Measurements from ENCODE around the gene PNMA8A. TPM values are rescaled to one million over a fixed set of nuclear protein-coding genes. Genes with fewer than 3 reads are reported as not detected.

PNMA8A gene
- total RNA-seq, 1 experiment from 2014 or later: not detected

- TF ChIP-seq ZBTB33 (IDR thresholded peaks at IDR 0.05; ENCODE audit: extremely low read depth, insufficient replicate concordance, low read length): no peak
- TF ChIP-seq ZFX (IDR thresholded peaks at IDR 0.05): no peak
- no peak for TF ChIP-seq ELF1 (IDR thresholded peaks at IDR 0.05; ENCODE audit: borderline replicate concordance, low read depth)
- TF ChIP-seq EZH2phosphoT487 (IDR thresholded peaks at IDR 0.05; ENCODE audit: borderline replicate concordance): no peak
- TF ChIP-seq CEBPB (IDR thresholded peaks at IDR 0.05; ENCODE audit: low read depth): no peak
- TF ChIP-seq YY1 (IDR thresholded peaks at IDR 0.05; ENCODE audit: extremely low read depth, insufficient replicate concordance, low read depth, low read length): no peak
Observed at GRCh38 chr19:46520616-46521015, 49.3 kb upstream of the PNMA8A start (continued).

DNA sequence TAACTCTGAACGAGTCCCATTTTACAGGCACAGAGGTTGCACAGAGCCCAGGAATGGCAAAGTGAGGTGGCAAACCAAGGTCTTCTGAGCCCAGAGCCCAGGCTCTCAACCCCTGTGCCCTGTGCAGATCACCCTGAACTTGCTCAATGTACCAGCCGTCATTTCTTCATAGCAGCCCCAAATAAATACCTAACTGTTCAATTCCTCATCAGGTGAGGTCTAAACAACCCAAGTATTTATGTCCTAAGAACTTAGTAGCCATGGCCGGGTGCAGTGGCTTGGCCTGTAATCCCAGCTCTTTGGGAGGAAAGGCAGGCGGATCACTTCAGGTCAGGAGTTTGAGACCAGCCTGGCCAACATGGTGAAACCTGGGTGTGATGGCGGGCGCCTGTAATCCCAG lies 46.1 kb upstream of the PNMA8A start:
- intact Hi-C loops (cut with micrococcal nuclease): loop anchor here (10.0 kb wide), 1 partner anchor 433 kb away; no protein-coding TSS in a partner anchor
- H3K79me2 ChIP-seq (ENCODE audit: insufficient read depth, low read length): no peaks in the 10 kb centered on the region
- DNase-seq (ENCODE audit: low read depth, low spot score) (no peak), ATAC-seq (no peak)
- no peak overlapping the region for H3K4me3 ChIP-seq (replicated peaks in 1 of 2; ENCODE audit: low read depth in 1 of 2, low read length in 2 of 2)
- no peaks in the 10 kb centered on the region for H3K9me3 ChIP-seq (ENCODE audit: control insufficient read depth in 1 of 2, insufficient read depth in 1 of 2, low read depth in 1 of 2, low read length in 2 of 2)
- no peak overlapping the region for H3K9ac ChIP-seq (ENCODE audit: low read length)
- POLR2A ChIA-PET: no interaction called here
- no peaks in the 10 kb centered on the region for H3K27me3 ChIP-seq (ENCODE audit: insufficient read depth, low read length)
- CTCF ChIA-PET: interaction anchor here (0.6 to 2.1 kb wide), 4 partner anchors 13 to 1579 kb away, joined by 3 to 5 read pairs (median 4); no protein-coding TSS in a partner anchor
- RAD21 ChIA-PET (ENCODE audit: low non-redundant PET in 1 of 2, low total read pairs in 2 of 2, uncharacterized antibody in 2 of 2, unreplicated experiment in 2 of 2): no interaction called here
- no peak overlapping the region for H3K27ac ChIP-seq (ENCODE audit: low read depth, low read length)
- BruUV-seq (replicated peaks): no TSS peak
- H3K4me1 ChIP-seq (ENCODE audit: control insufficient read depth in 1 of 2, insufficient read depth in 2 of 2, low read length in 2 of 2): peaks cover 0 to 10% of the 10 kb centered on the region in 2 experiments; a peak in 2 of 4 replicates
- no peaks in the 10 kb centered on the region for H4K20me1 ChIP-seq (ENCODE audit: insufficient read depth)
- no peak overlapping the region for H2AFZ ChIP-seq (ENCODE audit: low read depth, low read length, poor library complexity, severe bottlenecking)
- no peaks in the 10 kb centered on the region for H3K9me2 ChIP-seq (ENCODE audit: insufficient read depth)
- no peak overlapping the region for H3K4me2 ChIP-seq (ENCODE audit: low read length)
- no peaks in the 10 kb centered on the region for H3K36me3 ChIP-seq (ENCODE audit: control insufficient read depth in 1 of 2, insufficient read depth in 2 of 2, low read length in 2 of 2)
- TF ChIP-seq CEBPB (IDR thresholded peaks at IDR 0.05; ENCODE audit: low read depth) (no peak), YY1 (IDR thresholded peaks at IDR 0.05; ENCODE audit: extremely low read depth, insufficient replicate concordance, low read depth, low read length) (no peak), REST (IDR thresholded peaks at IDR 0.05; ENCODE audit: low read depth) (no peak), SIN3A (IDR thresholded peaks at IDR 0.05; ENCODE audit: low read depth) (no peak), FOSL1 (IDR thresholded peaks at IDR 0.05; ENCODE audit: low read depth) (no peak), TCF7L2 (IDR thresholded peaks at IDR 0.05; ENCODE audit: borderline replicate concordance, extremely low read depth, insufficient read depth, insufficient read length) (no peak)
